ENCODE results near the gene XKR3. TPM values are rescaled to one million over a fixed set of nuclear protein-coding genes. Genes with fewer than 3 reads are reported as not detected.
"Not testable (repeated sequence)": the region's sequence is repeated elsewhere in the genome, so short reads cannot be mapped to it uniquely, and the experiment has no call there.

The XKR3 gene
- total RNA-seq, 2 donors from 2014 or later: not detected

- no peak for ATAC-seq
- intact Hi-C loops (cut with DNase I, micrococcal nuclease): no loop called here
- DNase-seq: no peak
Measured at GRCh38 chr22:16808744-16809143, 16.5 kb downstream of the XKR3 start.

- no peak for ATAC-seq
Measured at GRCh38 chr22:16807109-16807508, 18.1 kb downstream of the XKR3 start.

GRCh38 chr22:16806401-16806800, 18.8 kb downstream of the XKR3 start:
- DNase-seq (no peak), ATAC-seq (no peak)
- intact Hi-C loops (cut with DNase I, micrococcal nuclease): no loop called here

More at GRCh38 chr22:16807109-16807508, 18.1 kb downstream of the XKR3 start:
- intact Hi-C loops (cut with DNase I, micrococcal nuclease): no loop called here
- DNase-seq: no peak

DNA sequence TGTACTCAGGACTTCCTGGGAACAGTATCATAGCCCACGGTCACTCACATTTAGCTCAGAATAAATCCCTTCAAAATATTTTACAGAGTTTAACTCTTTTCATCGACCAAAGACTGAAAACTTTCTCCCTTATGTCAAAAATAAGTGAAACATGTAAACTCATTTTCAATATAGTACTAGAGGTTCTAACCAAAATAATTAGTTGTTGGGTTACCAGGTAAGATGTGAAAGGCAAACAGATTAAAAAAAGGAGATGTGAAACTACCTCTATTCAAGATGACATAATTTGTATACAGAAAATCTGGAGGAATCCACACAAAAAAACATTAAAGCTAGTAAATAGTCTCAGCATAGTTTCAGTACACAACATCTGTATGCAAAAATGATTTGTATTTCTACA, 20.3 kb downstream of the XKR3 start:
- ATAC-seq (no peak), DNase-seq (no peak)
- intact Hi-C loops (cut with DNase I, micrococcal nuclease): no loop called here

- intact Hi-C loops (cut with DNase I, micrococcal nuclease): no loop called here
- ATAC-seq (no peak), DNase-seq (no peak)
Measured at GRCh38 chr22:16803255-16803917, 21.8 kb downstream of the XKR3 start.

DNA sequence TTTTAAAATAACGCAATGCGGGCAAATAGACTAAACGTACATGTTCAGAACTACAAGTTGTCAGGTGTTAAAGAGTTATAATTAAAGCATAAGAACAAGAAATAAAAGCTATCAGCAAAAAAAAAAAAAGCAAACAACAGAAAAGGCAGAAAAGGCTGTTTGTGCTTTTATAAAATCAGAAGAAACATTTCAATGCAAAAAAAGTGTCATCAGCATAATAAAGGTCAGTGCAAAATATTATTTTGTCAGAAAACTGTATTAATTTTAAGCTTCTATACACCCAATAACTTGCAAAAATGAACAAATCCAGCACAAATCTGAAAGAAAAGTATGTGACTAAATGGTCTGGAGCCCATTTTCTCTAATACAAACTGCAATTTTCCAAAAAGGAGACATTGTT, 23.6 kb downstream of the XKR3 start:
- ATAC-seq (no peak), DNase-seq (no peak)
- intact Hi-C loops (cut with DNase I, micrococcal nuclease): no loop called here

DNA sequence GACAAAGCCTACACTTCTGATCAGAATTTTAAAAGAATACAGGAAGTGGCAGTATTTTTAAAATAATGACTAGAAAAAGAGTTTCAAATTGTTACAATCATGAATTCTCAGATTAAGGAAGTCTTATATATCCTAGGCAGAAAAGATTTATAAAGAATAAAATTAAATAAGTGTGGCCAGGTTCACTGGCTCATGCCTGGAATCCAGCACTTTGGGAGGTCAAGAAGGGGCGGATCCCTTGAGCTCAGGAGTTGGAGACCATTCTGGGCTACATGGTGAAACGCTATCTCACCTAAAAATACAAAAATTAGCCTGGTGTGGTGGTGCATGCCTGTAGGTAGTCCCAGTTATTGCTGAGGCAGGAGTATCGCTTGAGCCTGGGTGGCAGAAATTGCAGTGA, 24.1 kb downstream of the XKR3 start:
- intact Hi-C loops (cut with DNase I, micrococcal nuclease): no loop called here

DNA sequence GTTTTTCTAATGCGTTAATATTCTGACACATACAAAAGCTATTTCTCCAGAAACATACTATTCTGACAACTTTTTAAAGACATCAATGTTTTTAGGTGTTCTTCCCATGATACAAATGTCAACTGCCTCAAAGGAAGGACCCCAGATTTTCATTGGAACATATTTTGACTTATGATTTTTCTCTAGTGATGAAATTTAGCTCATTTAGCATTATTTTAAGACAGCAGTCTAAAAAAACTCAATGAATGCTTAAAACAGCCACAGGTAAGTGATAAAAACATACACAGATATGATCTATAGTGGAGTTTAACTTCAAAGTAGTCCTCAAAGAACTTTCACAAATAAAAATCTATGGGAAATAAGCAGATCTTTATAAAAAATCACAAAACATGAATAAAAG, 24.9 kb downstream of the XKR3 start:
- intact Hi-C loops (cut with DNase I, micrococcal nuclease): no loop called here
- DNase-seq (no peak), ATAC-seq (no peak)

More for the DNA sequence above, 24.1 kb downstream of the XKR3 start:
- DNase-seq (no peak), ATAC-seq (no peak)

DNA sequence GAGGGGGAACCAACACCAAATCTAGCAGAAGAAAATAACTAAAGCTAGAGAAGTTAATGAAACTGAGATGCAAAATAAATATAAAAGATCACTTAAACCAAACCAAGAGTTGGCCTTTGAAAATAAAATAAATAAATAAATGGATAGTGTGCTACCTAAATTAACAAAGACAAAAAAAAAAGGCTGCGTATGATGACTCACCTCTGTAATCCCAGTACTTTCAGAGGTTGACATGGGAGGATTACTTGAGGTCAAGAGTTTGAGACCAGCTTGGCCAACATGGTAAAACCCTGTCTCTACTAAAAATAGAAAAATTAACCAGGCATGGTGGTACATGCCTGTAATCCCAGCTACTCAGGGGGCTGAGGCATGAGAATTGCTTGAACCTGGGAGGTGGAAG, 29.7 kb downstream of the XKR3 start:
- intact Hi-C loops (cut with DNase I, micrococcal nuclease); DNase-seq; ATAC-seq: not testable (repeated sequence)

DNA sequence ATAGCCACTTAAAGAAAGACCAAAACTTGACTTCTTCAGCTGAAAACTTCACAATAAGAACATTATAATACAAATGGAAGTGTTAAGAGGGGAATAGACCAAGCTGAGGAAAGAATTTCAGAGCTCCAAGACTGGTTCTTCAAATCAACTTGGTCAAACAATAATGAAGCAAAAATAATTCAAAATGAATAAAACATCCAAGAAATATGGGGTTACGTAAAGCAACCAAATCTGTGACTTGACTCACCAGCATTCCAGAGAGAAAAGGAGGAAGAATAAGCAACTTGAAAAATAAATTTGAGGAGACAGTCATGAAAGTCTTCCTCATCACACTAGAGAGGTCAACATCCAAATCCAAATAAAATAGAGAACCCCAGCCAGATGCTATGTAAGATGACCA, 31.4 kb downstream of the XKR3 start:
- ATAC-seq (no peak), DNase-seq (no peak)
- intact Hi-C loops (cut with DNase I, micrococcal nuclease): no loop called here

DNA sequence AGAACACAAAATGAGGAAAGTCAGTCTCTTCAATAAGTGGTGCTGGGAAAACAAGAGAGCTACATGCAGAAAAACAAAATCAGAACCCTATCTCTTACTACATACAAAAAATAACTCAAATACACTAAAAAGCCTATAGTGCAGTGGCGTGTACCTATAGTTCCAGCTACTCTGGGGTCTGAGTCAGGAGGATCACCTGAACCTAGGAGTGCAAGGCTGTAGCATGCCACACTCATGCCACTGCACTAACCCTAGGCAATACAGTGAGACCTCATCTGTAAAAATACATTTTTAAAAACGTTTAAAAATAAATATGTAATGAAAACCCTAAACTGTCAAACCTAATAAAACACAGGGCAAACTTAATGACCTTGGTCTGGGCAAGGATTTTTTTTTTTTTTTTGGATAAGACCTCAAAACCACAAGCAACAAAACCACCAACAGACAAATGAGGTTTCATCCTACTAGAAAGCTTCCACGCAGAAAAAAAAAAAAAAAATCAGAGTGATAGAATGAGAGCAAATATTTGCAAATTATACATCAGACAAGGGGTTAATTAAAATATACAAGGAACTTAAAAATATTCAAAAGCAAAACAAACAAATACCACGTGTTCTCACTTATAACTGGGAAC, 35.2 kb downstream of the XKR3 start:
- DNase-seq (no peak), ATAC-seq (no peak)
- intact Hi-C loops (cut with DNase I, micrococcal nuclease): no loop called here

GRCh38 chr22:16783930-16784354, 41.3 kb downstream of the XKR3 start:
- ATAC-seq (no peak), DNase-seq (no peak)
- intact Hi-C loops (cut with DNase I, micrococcal nuclease): no loop called here

GRCh38 chr22:16783453-16783852, 41.8 kb downstream of the XKR3 start:
- intact Hi-C loops (cut with DNase I, micrococcal nuclease): no loop called here
- DNase-seq (no peak), ATAC-seq (no peak)

GRCh38 chr22:16781764-16782329, 43.4 kb downstream of the XKR3 start:
- no peak for ATAC-seq
- intact Hi-C loops (cut with DNase I, micrococcal nuclease): no loop called here
- DNase-seq: no peak

DNA sequence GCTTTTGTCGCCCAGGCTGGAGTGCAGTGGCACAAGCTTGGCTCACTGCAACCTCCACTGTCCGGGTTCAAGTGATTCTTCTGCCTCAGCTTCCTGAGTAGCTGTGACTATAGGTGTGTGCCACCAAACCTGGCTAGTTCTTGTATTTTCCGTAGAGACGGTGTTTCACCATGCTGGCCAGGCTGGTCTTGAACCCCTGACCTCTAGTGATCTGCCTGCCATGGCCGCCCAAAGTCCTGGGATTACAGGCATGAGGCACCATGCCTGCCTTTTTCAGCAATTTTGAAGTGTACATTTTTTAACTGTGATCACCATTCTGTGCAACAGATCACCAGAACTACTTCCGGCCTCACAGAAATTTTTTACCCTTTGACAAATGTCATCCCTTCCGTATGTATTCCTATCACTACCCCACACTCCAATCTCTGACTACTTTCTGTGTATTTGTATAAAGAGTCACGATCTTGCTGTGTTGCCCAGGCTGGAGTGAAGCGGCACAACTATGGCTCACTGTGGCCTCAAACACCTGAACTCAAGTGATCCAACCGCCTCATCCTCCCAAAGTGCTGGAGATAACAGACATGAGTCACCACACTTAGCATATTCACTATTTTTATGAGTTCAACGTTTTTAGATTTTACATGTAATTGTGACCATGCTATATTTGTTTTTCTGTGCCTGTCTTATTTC, 44.0 kb downstream of the XKR3 start:
- DNase-seq (no peak), ATAC-seq (no peak)
- intact Hi-C loops (cut with DNase I, micrococcal nuclease): no loop called here

DNA sequence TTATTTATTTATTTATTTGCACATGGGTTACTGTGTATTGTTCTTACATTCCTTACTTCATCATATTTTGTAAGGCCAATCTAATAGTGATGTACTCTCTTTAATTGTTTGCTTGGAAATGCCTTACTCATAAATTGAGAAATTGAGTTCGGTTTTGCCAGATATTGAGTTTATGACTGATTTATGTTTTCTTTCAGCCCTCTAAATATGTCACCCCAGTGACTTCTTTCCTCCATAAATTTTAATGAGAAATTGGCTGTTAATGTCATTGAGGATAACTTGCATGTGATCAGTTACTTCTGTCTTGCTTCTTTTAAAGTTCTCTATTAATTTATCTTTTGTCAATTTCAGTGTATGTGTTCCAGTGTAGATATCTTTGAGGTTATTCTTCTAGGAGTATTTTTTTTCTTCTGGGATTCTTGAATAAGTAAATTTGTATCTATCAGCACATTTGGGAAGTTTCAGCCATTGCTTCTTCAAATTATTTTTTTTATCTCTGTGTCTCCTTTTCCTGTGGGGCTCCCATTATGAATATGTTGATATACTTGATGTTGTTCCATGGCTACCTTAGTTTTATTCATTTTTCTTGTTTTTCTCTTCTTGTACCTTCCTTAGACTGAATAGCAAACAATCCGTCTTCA, 47.8 kb downstream of the XKR3 start:
- intact Hi-C loops (cut with DNase I, micrococcal nuclease): no loop called here
- ATAC-seq: no peak
- no peak for DNase-seq

- DNase-seq (no peak), ATAC-seq (no peak)
- intact Hi-C loops (cut with DNase I, micrococcal nuclease): no loop called here
Measured at GRCh38 chr22:16776080-16776479, 49.1 kb downstream of the XKR3 start.

DNA sequence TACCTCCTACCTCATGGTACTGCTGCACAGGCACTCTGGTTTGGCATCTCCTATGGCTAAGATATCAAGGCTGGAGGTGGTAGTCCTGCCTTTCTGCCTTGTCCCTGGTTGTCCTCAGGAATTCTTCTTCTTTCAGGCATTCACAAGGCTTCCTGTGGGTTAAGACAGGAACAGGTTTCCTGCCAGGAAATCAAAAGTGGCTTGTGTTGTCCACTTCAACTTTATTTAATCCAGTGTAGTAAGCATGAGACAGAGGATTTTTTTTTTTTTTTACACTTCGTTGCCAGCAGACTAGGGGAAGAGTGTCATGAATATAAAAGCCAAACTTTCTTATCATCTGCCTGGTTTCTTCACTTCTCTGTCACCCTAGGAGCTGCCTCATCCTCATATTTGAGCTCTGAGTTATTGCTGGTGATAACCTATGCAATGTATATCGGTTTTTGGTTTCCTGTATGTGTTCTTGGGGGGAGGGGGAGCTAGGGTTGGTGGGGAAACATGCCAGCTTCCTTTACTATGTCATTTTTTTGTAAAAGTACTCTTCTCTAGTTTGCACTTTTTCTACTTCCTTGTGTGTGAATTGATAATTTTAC, 50.2 kb downstream of the XKR3 start:
- DNase-seq: no peak
- no peak for ATAC-seq
- intact Hi-C loops (cut with DNase I, micrococcal nuclease): no loop called here

GRCh38 chr22:16771569-16771968, 53.6 kb downstream of the XKR3 start:
- ATAC-seq; DNase-seq; intact Hi-C loops (cut with DNase I, micrococcal nuclease): not testable (repeated sequence)

All from left colon (tissue), 2 donors.